ENCODE data around the gene ITGB1.

The ITGB1 gene

GRCh38 chr10:32882076-32882475, 76.0 kb downstream of the ITGB1 start:
- DNase-seq = peak; percentile 93

DNA sequence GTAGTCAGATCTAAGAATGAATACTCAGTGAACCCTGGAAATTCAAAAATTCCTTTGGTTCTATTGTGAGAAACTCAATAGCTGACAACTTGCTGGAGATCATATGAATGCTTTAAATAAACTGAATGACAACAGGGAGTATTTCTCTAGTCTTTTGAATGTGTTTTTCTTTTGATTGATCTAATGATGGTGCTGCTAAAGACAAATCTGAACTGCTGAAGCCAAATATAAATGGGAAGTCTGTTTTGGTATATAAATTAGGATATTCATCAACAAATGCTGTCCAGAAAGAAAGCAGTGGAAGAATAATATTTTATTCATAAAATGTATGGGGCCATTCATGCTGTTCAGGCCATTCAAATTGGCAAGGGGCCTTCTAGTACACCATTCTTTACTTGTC, 79.4 kb downstream of the ITGB1 start:
- DNase-seq = no peak

GRCh38 chr10:32877915-32878314, 80.1 kb downstream of the ITGB1 start:
- DNase-seq = no peak

- DNase-seq = no peak
These were observed 92.9 kb downstream of the ITGB1 start for GRCh38 chr10:32865170-32865569.

DNA sequence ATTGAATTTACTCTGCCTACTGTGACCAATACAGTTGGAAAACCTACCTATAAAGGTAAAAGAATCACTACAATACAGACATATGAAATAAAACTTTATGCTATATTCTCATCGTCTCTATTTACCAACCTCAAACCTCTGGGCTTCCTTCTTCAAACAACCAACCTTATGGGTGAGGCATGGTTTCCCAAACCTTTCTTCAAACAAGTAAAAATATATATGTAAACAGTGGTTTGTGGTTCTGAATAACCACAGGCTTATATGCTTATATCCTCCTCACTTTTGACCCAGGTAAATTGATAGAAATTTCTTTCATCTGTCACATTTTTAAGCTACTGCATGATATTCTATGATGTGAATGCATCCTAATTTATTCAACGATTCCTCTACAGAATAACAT, 103.6 kb downstream of the ITGB1 start:
- no peak for DNase-seq

DNA sequence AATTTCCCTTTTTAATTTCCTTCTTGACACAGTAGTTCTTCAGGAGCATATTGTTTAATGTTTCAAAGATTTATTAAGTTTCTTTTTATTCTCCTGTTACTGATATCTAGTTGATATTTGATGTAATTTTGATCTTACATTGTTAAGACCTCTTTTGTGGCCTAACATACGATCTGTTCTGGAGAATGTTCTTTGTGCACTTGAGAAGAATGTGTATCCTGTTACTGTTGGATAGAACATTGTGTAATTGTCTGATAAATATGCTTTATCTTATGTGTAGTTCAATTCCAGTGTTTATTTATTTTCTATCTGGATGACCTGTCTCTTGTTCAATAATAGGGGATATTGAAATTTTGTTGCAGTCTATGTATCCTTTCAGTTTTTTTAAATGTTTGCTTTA, 106.7 kb downstream of the ITGB1 start:
- DNase-seq = no peak
